Skin epidermis (tissue), 12 donors: ENCODE results near the gene SCUBE1.

ENCODE experiments used
- H3K27ac ChIP-seq, 21 experiments: fragments of 200-600 bp; sonication (generic) in 11 of 21; one replicate each; pipeline ENCODE4 v1.5.0; 2020; ENCODE audit warnings: mild to moderate bottlenecking in 3 of 21, inconsistent platforms in 2 of 21, moderate library complexity in 2 of 21
- H3K4me3 ChIP-seq, 7 experiments: fragments of 200-600 bp; sonication (generic) in 2 of 7; one replicate each; pipeline ENCODE4 v1.5.0; 2020; ENCODE audit warnings: inconsistent platforms in 2 of 7, mild to moderate bottlenecking in 2 of 7, moderate library complexity in 1 of 7

SCUBE1 gene

GRCh38 chr22:43244803-43245527, 98.2 kb downstream of the SCUBE1 start:
- Histone ChIP-seq H3K27ac (no peak overlapping the region), H3K4me3 (no peak overlapping the region)

DNA sequence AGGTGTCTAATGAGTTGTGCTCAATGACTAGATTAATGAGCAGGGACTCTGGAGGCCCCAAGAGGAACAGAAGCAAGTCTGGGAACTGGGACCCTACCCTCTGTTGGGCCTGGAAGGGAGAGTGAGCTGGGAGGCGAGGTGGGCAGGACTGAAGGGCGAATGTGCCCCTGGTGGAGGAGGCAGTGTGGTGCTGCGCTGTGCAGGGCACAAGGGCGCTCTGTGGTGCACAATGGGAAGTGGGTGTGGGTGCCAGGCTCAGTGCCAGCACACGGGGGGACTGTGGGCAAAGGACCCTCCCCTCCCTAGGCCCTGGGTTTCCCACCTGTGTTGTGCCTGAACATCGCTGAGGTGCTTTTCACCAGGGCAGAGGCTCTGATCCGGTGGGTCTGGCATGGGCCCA, 98.8 kb downstream of the SCUBE1 start:
- Histone ChIP-seq H3K4me3 (no peak overlapping the region), H3K27ac (no peak overlapping the region)

DNA sequence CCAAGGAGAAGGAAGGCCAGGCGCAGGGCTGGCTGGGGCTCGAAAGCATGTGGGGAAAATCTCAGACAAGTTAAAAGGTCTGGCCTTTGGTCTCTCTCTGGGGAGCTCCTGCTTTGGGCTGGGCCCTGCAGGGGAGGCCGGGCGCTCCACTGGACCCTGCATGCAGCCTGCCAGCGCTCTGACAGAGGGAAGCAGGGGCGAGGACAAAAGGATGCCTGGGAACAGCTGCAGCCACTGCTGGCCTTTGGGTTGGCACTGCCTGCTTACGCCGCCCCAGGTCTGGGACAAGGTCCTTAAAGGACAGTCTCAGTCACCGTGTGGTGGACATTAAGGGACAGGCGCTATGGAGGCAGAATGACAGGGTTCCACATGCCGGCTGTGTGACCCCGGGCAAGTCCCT, 99.8 kb downstream of the SCUBE1 start:
- H3K27ac ChIP-seq: no peak overlapping the region
- no peak overlapping the region for H3K4me3 ChIP-seq

- Histone ChIP-seq H3K27ac (no peak overlapping the region), H3K4me3 (no peak overlapping the region)
Measured at GRCh38 chr22:43242627-43243026, 100.5 kb downstream of the SCUBE1 start.

DNA sequence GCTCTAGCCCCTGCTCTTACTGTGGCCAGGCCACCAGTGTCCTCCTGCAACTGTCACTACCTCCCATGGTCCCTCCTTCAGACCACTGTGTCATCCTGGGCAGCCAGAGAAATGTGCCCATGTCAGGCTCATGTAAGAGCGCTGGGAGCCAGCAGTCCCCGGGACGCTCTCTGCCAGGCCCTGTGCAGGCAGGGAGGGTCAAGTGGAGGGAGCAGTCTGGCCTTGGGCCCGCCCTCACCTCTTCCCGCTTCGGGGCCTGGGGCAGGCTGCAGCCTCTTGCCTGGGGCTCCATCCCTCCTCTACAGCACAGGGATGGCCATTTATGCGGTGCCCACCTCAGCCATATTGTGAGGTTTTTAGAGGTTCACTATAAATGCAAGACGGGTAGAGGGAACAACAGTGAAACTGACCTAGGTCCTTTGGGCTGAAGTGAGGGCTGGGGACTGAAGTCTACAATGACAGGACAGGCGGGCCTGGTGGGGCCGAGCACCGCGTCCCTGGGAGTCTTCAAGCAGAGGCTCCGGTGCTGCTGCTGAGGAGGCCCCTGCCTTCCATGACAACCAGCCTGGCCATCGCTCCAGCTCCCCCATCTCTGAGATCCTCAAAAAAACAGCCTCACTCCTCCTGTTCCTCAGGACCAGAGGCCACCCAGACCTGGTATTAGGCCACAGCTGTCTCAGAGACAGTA, 101.3 kb downstream of the SCUBE1 start:
- no peak overlapping the region for H3K27ac ChIP-seq
- H3K4me3 ChIP-seq: no peak overlapping the region

GRCh38 chr22:43241138-43241597, 102.0 kb downstream of the SCUBE1 start:
- no peak overlapping the region for H3K27ac ChIP-seq
- H3K4me3 ChIP-seq: no peak overlapping the region

DNA sequence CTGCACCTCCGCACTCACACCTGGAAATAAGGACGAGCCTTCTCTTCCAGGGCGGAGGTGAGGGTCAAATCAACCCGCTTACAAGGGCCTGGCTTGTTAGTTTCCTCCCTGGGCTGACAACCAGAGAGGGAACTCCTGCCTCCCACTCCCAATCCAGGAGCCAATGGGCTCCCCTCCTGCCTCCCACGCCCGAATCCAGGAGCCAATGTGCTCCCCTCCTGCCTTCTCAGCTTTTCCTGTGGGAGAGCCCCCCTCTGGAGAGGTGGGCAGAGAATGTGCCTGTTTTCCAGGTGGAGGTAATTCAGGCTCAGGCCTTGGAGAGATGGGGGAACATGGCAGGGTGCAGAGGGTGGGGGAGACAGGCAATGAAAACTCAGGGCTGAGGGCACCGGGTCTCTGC, 102.6 kb downstream of the SCUBE1 start:
- no peak overlapping the region for H3K27ac ChIP-seq
- H3K4me3 ChIP-seq: no peak overlapping the region

DNA sequence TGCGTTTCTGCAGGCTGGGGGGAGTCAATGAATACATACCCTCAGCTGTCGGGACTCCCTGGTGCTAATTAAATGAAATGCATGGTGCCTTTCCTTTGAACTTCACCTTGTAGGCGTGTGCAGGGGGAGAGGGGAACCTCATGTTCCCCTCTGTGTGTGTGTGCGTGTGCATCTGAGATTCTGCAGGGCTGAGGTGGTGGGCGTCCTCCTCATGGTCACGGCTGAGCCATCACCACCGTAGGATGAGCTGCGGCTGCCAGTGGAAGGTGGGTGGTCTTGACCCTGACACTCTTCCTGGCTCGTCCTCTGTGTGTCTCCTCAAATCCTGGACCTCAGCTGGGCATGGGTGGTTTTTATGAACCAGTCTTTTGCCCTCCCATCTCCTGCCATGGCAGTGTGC, 103.2 kb downstream of the SCUBE1 start:
- H3K4me3 ChIP-seq: no peak overlapping the region

GRCh38 chr22:43239193-43239780, 103.9 kb downstream of the SCUBE1 start:
- Histone ChIP-seq H3K4me3 (no peak overlapping the region), H3K27ac (no peak overlapping the region)

More for the DNA sequence above, 103.2 kb downstream of the SCUBE1 start:
- H3K27ac ChIP-seq: no peak overlapping the region

- H3K27ac ChIP-seq: no peak overlapping the region
Measured at GRCh38 chr22:43238526-43239006, 104.6 kb downstream of the SCUBE1 start.

GRCh38 chr22:43237280-43237679, 105.9 kb downstream of the SCUBE1 start:
- Histone ChIP-seq H3K27ac (no peak overlapping the region), H3K4me3 (no peak overlapping the region)

More at GRCh38 chr22:43238526-43239006, 104.6 kb downstream of the SCUBE1 start:
- H3K4me3 ChIP-seq: no peak overlapping the region

DNA sequence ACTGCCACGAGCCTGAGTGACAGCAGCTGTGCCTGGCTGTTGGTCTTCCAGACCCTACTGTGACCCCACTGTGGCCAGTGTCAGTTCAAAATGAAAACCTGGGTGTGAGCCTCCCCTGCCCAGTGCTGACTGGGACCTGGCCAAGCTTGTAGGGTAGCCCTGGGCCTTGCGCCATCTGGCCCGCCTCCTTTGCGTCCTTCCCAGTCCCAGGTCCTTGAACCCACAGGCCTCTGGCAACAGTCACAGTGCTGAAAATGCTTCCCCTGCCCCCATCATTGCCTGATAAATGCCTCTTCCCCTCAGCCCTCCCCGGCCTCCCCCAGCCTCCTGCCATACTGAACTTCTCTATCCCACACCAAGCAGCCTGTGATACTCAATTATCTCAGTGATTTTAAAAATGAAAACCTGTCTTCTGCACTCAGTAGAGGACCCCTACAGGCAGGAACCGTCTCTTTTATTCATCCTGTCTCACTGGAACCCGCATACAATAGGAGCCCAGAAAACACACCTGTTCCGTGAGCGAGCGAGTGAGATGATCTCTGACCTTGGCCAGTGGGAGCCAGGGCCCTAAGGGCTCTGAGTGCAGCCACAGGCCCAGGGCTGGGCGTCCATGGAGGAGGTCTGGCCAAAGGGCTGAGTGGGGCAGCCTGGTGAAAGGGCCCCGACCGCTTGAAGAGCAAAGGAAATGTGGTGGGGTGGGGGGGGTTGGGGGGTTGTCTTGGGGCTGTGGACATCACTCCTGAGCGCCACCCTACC, 106.6 kb downstream of the SCUBE1 start:
- H3K27ac ChIP-seq: no peak overlapping the region

GRCh38 chr22:43235445-43236409, 107.4 kb downstream of the SCUBE1 start:
- Histone ChIP-seq H3K27ac (no peak overlapping the region), H3K4me3 (no peak overlapping the region)

More for the DNA sequence above, 106.6 kb downstream of the SCUBE1 start:
- no peak overlapping the region for H3K4me3 ChIP-seq

DNA sequence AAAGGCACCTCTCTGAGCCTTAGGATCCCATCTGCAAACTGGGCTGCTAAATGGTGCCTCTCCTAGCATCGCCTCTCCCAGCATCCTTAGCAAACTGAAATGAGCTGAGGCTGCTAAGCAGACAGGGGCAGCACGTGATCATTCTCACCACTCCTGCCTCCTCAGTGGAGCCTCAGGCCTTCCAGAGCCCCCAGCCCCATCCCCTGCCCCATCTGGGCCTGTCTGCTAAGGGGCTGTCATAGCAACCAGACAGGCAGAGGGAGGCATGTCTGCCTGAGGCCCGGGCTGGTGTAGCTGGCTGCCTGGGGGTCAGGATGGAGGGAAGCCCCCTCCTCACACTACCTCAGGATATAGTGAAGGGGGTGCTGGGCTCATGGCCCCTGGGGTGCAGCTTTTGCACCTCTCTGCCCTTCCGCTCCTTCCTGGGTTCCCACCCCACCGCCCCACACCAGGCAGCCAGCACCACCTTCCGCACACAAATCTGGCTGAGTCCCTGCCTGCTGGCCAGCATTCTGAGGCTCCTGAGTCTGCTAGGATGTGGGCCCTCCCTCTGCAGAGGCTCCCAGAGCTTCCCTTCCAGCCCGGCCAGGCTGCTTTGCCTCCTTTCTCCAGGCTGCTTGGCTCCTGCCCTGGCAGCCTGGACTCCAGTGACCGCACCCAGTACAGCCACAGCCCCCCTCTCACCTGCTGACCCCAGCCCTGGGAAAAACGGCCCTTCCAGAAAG, 108.7 kb downstream of the SCUBE1 start:
- Histone ChIP-seq H3K27ac (no peak overlapping the region), H3K4me3 (no peak overlapping the region)

- Histone ChIP-seq H3K4me3 (no peak overlapping the region), H3K27ac (no peak overlapping the region)
Measured at GRCh38 chr22:43233529-43233928, 109.6 kb downstream of the SCUBE1 start.

- H3K27ac ChIP-seq: no peak overlapping the region
Measured at GRCh38 chr22:43232445-43232844, 110.7 kb downstream of the SCUBE1 start.

GRCh38 chr22:43231724-43232034, 111.5 kb downstream of the SCUBE1 start:
- H3K27ac ChIP-seq: no peak overlapping the region
- H3K4me3 ChIP-seq: no peak overlapping the region

More at GRCh38 chr22:43232445-43232844, 110.7 kb downstream of the SCUBE1 start:
- no peak overlapping the region for H3K4me3 ChIP-seq

DNA sequence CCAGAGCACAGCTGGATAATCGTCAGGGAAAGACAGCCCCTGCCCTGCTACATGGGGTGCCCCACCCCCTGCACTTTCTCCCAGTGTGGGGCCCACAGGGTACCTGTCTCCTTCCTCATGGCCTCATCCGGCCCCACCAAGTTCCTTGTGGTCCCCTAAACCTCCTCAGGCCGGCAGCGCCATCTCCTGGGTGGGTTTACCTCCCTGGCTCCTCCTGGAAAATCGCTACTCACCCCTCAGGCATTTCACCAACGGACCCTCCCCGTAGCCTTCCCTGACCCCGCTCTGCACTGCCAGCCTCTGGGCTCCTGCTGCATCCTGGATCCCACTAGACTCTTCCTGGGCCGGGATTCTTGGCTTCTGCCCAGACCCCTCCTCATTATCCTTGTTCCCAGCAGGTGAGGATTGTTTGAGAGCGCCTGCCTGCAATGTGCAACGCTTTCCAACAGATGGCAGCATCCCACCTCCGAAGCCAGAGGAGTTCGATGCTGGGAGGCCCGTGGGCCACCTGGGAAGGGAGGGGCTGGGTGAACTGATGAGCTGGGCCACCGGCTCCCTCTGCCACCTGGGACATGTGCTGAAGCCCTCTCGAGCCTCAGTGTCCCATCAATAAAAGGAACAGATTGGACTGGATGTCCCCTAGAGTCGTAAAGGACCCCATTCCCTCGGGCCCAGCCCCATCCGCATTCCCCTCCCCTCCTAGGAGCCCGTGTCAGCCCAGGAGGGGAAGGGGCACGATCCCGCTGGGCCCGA, 112.0 kb downstream of the SCUBE1 start:
- H3K27ac ChIP-seq: no peak overlapping the region

More for the DNA sequence above, 112.0 kb downstream of the SCUBE1 start:
- no peak overlapping the region for H3K4me3 ChIP-seq
